ENCODE results near the gene GLE1.

The GLE1 gene

GRCh38 chr9:128504485-128505413 lies at the start of gene GLE1:
TSS of gene GLE1 (plus strand) at chr9:128504719. CDS start at chr9:128504806, 87 bp downstream.
- peaks cover 14% of the 10 kb centered on the region for H3K4me1 ChIP-seq (ENCODE audit: control insufficient read depth, insufficient read depth, low read length, unreplicated experiment)

GRCh38 chr9:128454991-128455390 lies 49.5 kb upstream of the GLE1 start:
- Histone ChIP-seq H3K36me3 (ENCODE audit: insufficient read depth, low read length) (no peaks in the 10 kb centered on the region), H3K27ac (ENCODE audit: low read depth, low read length) (no peak overlapping the region), H2AFZ (ENCODE audit: low read length, unreplicated experiment) (no peak overlapping the region), H3K4me1 (ENCODE audit: control insufficient read depth, insufficient read depth, low read length, unreplicated experiment) (peaks cover 5% of the 10 kb centered on the region), H3K4me3 (ENCODE audit: low read depth, low read length) (no peak overlapping the region), H3K79me2 (ENCODE audit: control insufficient read depth, insufficient read depth, low read length, unreplicated experiment) (peaks cover 14% of the 10 kb centered on the region), H3K27me3 (ENCODE audit: insufficient read depth, low read length) (no peaks in the 10 kb centered on the region)

More at GRCh38 chr9:128504485-128505413, at the start of gene GLE1:
- no peaks in the 10 kb centered on the region for H3K27me3 ChIP-seq (ENCODE audit: insufficient read depth, low read length)
- peaks cover 7% of the 10 kb centered on the region; the same call in 1 of the 2 replicates for H3K36me3 ChIP-seq (ENCODE audit: insufficient read depth, low read length)
- peak within 1 kb of the TSS; percentile 93 for H2AFZ ChIP-seq (ENCODE audit: low read length, unreplicated experiment)
- H3K79me2 ChIP-seq (ENCODE audit: control insufficient read depth, insufficient read depth, low read length, unreplicated experiment): peaks cover 15% of the 10 kb centered on the region
- peak within 1 kb of the TSS; percentile 97 for H3K4me3 ChIP-seq (ENCODE audit: low read depth, low read length)
- peak within 1 kb of the TSS; percentile 15; the same call in 1 of the 2 replicates for H3K27ac ChIP-seq (ENCODE audit: low read depth, low read length)

GRCh38 chr9:128455849-128456612 lies 48.5 kb upstream of the GLE1 start, which contains the start of gene ODF2:
TSS of gene ODF2 (plus strand) at chr9:128456006. CDS start at chr9:128456092, 86 bp downstream.
- H3K27me3 ChIP-seq (ENCODE audit: insufficient read depth, low read length): no peaks in the 10 kb centered on the region
- peaks cover 14% of the 10 kb centered on the region for H3K79me2 ChIP-seq (ENCODE audit: control insufficient read depth, insufficient read depth, low read length, unreplicated experiment)
- peaks cover 5% of the 10 kb centered on the region for H3K4me1 ChIP-seq (ENCODE audit: control insufficient read depth, insufficient read depth, low read length, unreplicated experiment)
- H2AFZ ChIP-seq (ENCODE audit: low read length, unreplicated experiment): peak within 1 kb of the TSS; percentile 96
- peak within 1 kb of the TSS; percentile 75 for H3K27ac ChIP-seq (ENCODE audit: low read depth, low read length)
- H3K4me3 ChIP-seq (ENCODE audit: low read depth, low read length): peak within 1 kb of the TSS; percentile 92
- H3K36me3 ChIP-seq (ENCODE audit: insufficient read depth, low read length): no peaks in the 10 kb centered on the region

- Histone ChIP-seq H3K4me3 (ENCODE audit: low read depth, low read length) (peak overlapping the region; percentile 92), H3K27ac (ENCODE audit: low read depth, low read length) (peak overlapping the region; percentile 75), H3K4me1 (ENCODE audit: control insufficient read depth, insufficient read depth, low read length, unreplicated experiment) (peaks cover 5% of the 10 kb centered on the region), H3K79me2 (ENCODE audit: control insufficient read depth, insufficient read depth, low read length, unreplicated experiment) (peaks cover 14% of the 10 kb centered on the region), H2AFZ (ENCODE audit: low read length, unreplicated experiment) (peak overlapping the region; percentile 58), H3K27me3 (ENCODE audit: insufficient read depth, low read length) (no peaks in the 10 kb centered on the region), H3K36me3 (ENCODE audit: insufficient read depth, low read length) (no peaks in the 10 kb centered on the region)
These were observed 47.9 kb upstream of the GLE1 start for GRCh38 chr9:128456613-128457061.

GRCh38 chr9:128457207-128457606 lies 47.3 kb upstream of the GLE1 start:
- Histone ChIP-seq H3K27me3 (ENCODE audit: insufficient read depth, low read length) (no peaks in the 10 kb centered on the region), H3K27ac (ENCODE audit: low read depth, low read length) (no peak overlapping the region), H3K4me3 (ENCODE audit: low read depth, low read length) (peak overlapping the region; percentile 92)

GRCh38 chr9:128459011-128459410 lies 45.5 kb upstream of the GLE1 start:
- Histone ChIP-seq H3K79me2 (ENCODE audit: control insufficient read depth, insufficient read depth, low read length, unreplicated experiment) (peaks cover 14% of the 10 kb centered on the region), H2AFZ (ENCODE audit: low read length, unreplicated experiment) (no peak overlapping the region), H3K4me3 (ENCODE audit: low read depth, low read length) (no peak overlapping the region), H3K27ac (ENCODE audit: low read depth, low read length) (no peak overlapping the region), H3K36me3 (ENCODE audit: insufficient read depth, low read length) (no peaks in the 10 kb centered on the region), H3K4me1 (ENCODE audit: control insufficient read depth, insufficient read depth, low read length, unreplicated experiment) (peaks cover 5% of the 10 kb centered on the region), H3K27me3 (ENCODE audit: insufficient read depth, low read length) (no peaks in the 10 kb centered on the region)

More at GRCh38 chr9:128457207-128457606, 47.3 kb upstream of the GLE1 start:
- Histone ChIP-seq H3K36me3 (ENCODE audit: insufficient read depth, low read length) (no peaks in the 10 kb centered on the region), H3K79me2 (ENCODE audit: control insufficient read depth, insufficient read depth, low read length, unreplicated experiment) (peaks cover 14% of the 10 kb centered on the region), H3K4me1 (ENCODE audit: control insufficient read depth, insufficient read depth, low read length, unreplicated experiment) (peaks cover 5% of the 10 kb centered on the region), H2AFZ (ENCODE audit: low read length, unreplicated experiment) (no peak overlapping the region)

- Histone ChIP-seq H3K27me3 (ENCODE audit: insufficient read depth, low read length) (no peaks in the 10 kb centered on the region), H3K36me3 (ENCODE audit: insufficient read depth, low read length) (no peaks in the 10 kb centered on the region; the same call in 1 of the 2 replicates), H3K79me2 (ENCODE audit: control insufficient read depth, insufficient read depth, low read length, unreplicated experiment) (no peaks in the 10 kb centered on the region), H3K27ac (ENCODE audit: low read depth, low read length) (no peak overlapping the region), H2AFZ (ENCODE audit: low read length, unreplicated experiment) (no peak overlapping the region), H3K4me3 (ENCODE audit: low read depth, low read length) (no peak overlapping the region), H3K4me1 (ENCODE audit: control insufficient read depth, insufficient read depth, low read length, unreplicated experiment) (peaks cover 7% of the 10 kb centered on the region)
These were observed 35.4 kb upstream of the GLE1 start for GRCh38 chr9:128469070-128469469.

GRCh38 chr9:128470560-128470959 lies 34.0 kb upstream of the GLE1 start:
- Histone ChIP-seq H2AFZ (ENCODE audit: low read length, unreplicated experiment) (no peak overlapping the region), H3K79me2 (ENCODE audit: control insufficient read depth, insufficient read depth, low read length, unreplicated experiment) (no peaks in the 10 kb centered on the region), H3K36me3 (ENCODE audit: insufficient read depth, low read length) (0 out of 2 replicates have a peak, but pooled peaks cover 3% of the 10 kb centered on the region), H3K27me3 (ENCODE audit: insufficient read depth, low read length) (no peaks in the 10 kb centered on the region), H3K4me3 (ENCODE audit: low read depth, low read length) (no peak overlapping the region), H3K27ac (ENCODE audit: low read depth, low read length) (no peak overlapping the region), H3K4me1 (ENCODE audit: control insufficient read depth, insufficient read depth, low read length, unreplicated experiment) (peaks cover 7% of the 10 kb centered on the region)

- no peak overlapping the region for H3K4me3 ChIP-seq (ENCODE audit: low read depth, low read length)
- H3K36me3 ChIP-seq (ENCODE audit: insufficient read depth, low read length): 0 out of 2 replicates have a peak, but pooled peaks cover 3% of the 10 kb centered on the region
- no peaks in the 10 kb centered on the region for H3K79me2 ChIP-seq (ENCODE audit: control insufficient read depth, insufficient read depth, low read length, unreplicated experiment)
- no peaks in the 10 kb centered on the region for H3K27me3 ChIP-seq (ENCODE audit: insufficient read depth, low read length)
- H3K27ac ChIP-seq (ENCODE audit: low read depth, low read length): no peak overlapping the region
- no peak overlapping the region for H2AFZ ChIP-seq (ENCODE audit: low read length, unreplicated experiment)
- H3K4me1 ChIP-seq (ENCODE audit: control insufficient read depth, insufficient read depth, low read length, unreplicated experiment): peaks cover 7% of the 10 kb centered on the region
These were observed 31.4 kb upstream of the GLE1 start for GRCh38 chr9:128473104-128473503.

- H3K36me3 ChIP-seq (ENCODE audit: insufficient read depth, low read length): 0 out of 2 replicates have a peak, but pooled peaks cover 5% of the 10 kb centered on the region
- no peak overlapping the region for H2AFZ ChIP-seq (ENCODE audit: low read length, unreplicated experiment)
- no peaks in the 10 kb centered on the region for H3K27me3 ChIP-seq (ENCODE audit: insufficient read depth, low read length)
- H3K4me3 ChIP-seq (ENCODE audit: low read depth, low read length): no peak overlapping the region
- H3K4me1 ChIP-seq (ENCODE audit: control insufficient read depth, insufficient read depth, low read length, unreplicated experiment): no peaks in the 10 kb centered on the region
- H3K27ac ChIP-seq (ENCODE audit: low read depth, low read length): no peak overlapping the region
- no peaks in the 10 kb centered on the region for H3K79me2 ChIP-seq (ENCODE audit: control insufficient read depth, insufficient read depth, low read length, unreplicated experiment)
These were observed 28.7 kb upstream of the GLE1 start for GRCh38 chr9:128475867-128476266.

Measured in ACC112 (cell line).